ENCODE measurements around the gene AP2M1.

The AP2M1 gene

GRCh38 chr3:184189421-184189820, 14.8 kb downstream of the AP2M1 start:
- Histone ChIP-seq H3K9me3 (ENCODE audit: control insufficient read depth, insufficient read depth, low read length) (no peaks in the 10 kb centered on the region), H3K36me3 (ENCODE audit: control insufficient read depth, insufficient read depth, low read length) (peaks cover 31% of the 10 kb centered on the region), H3K27me3 (ENCODE audit: control insufficient read depth, insufficient read depth, low read length) (no peaks in the 10 kb centered on the region), H3K4me1 (ENCODE audit: control insufficient read depth, insufficient read depth, low read length) (no peaks in the 10 kb centered on the region), H3K27ac (ENCODE audit: low read length) (no peak overlapping the region), H3K4me3 (ENCODE audit: low read length) (no peak overlapping the region)
- WGBS (ENCODE audit: insufficient coverage, insufficient read length) = no CpG with 5 or more reads among the region's 13 CpGs
- DNase-seq (ENCODE audit: low read depth, low spot score) = no peak

GRCh38 chr3:184192889-184193288, 18.2 kb downstream of the AP2M1 start:
- H3K4me3 ChIP-seq (ENCODE audit: low read length) = no peak overlapping the region
- H3K4me1 ChIP-seq (ENCODE audit: control insufficient read depth, insufficient read depth, low read length) = no peaks in the 10 kb centered on the region
- no peaks in the 10 kb centered on the region for H3K27me3 ChIP-seq (ENCODE audit: control insufficient read depth, insufficient read depth, low read length)
- WGBS (ENCODE audit: insufficient coverage, insufficient read length) = no CpG with 5 or more reads among the region's 10 CpGs
- H3K27ac ChIP-seq (ENCODE audit: low read length) = no peak overlapping the region
- H3K9me3 ChIP-seq (ENCODE audit: control insufficient read depth, insufficient read depth, low read length) = no peaks in the 10 kb centered on the region
- H3K36me3 ChIP-seq (ENCODE audit: control insufficient read depth, insufficient read depth, low read length) = peaks cover 31% of the 10 kb centered on the region
- no peak for DNase-seq (ENCODE audit: low read depth, low spot score)

- Histone ChIP-seq H3K4me3 (ENCODE audit: low read length) (no peak overlapping the region), H3K27ac (ENCODE audit: low read length) (no peak overlapping the region), H3K36me3 (ENCODE audit: control insufficient read depth, insufficient read depth, low read length) (peaks cover 28% of the 10 kb centered on the region), H3K27me3 (ENCODE audit: control insufficient read depth, insufficient read depth, low read length) (no peaks in the 10 kb centered on the region), H3K4me1 (ENCODE audit: control insufficient read depth, insufficient read depth, low read length) (no peaks in the 10 kb centered on the region), H3K9me3 (ENCODE audit: control insufficient read depth, insufficient read depth, low read length) (no peaks in the 10 kb centered on the region)
- DNase-seq (ENCODE audit: low read depth, low spot score) = no peak
- no CpG with 5 or more reads among the region's 9 CpGs for WGBS (ENCODE audit: insufficient coverage, insufficient read length)
Measured at GRCh38 chr3:184193991-184194539, 19.4 kb downstream of the AP2M1 start.

DNA sequence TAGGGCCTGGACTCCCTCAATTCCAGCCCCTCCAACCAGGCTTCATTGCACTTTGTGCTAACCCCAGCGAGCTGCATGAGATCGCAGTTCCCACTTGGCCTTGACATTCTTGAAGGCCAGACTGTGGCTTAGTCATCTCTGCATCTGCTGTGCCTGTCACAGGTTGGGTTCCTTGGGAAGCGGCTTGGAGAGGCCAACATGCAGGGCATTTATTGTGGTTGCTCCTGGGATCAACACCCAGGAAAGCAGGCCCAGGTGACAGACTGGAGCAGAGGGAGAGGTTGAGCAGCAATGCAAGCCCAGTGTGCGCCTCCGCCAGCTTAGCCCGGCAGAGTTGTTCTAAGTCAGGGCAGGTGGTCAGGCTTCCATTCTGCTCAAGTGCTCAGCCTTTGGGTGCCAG, 21.9 kb downstream of the AP2M1 start:
- H3K9me3 ChIP-seq (ENCODE audit: control insufficient read depth, insufficient read depth, low read length) = no peaks in the 10 kb centered on the region
- no peak for DNase-seq (ENCODE audit: low read depth, low spot score)
- no peaks in the 10 kb centered on the region for H3K27me3 ChIP-seq (ENCODE audit: control insufficient read depth, insufficient read depth, low read length)
- no peaks in the 10 kb centered on the region for H3K4me1 ChIP-seq (ENCODE audit: control insufficient read depth, insufficient read depth, low read length)
- H3K4me3 ChIP-seq (ENCODE audit: low read length) = no peak overlapping the region
- no peak overlapping the region for H3K27ac ChIP-seq (ENCODE audit: low read length)
- WGBS (ENCODE audit: insufficient coverage, insufficient read length) = no CpG with 5 or more reads among the region's 6 CpGs
- peaks cover 17% of the 10 kb centered on the region for H3K36me3 ChIP-seq (ENCODE audit: control insufficient read depth, insufficient read depth, low read length)

DNA sequence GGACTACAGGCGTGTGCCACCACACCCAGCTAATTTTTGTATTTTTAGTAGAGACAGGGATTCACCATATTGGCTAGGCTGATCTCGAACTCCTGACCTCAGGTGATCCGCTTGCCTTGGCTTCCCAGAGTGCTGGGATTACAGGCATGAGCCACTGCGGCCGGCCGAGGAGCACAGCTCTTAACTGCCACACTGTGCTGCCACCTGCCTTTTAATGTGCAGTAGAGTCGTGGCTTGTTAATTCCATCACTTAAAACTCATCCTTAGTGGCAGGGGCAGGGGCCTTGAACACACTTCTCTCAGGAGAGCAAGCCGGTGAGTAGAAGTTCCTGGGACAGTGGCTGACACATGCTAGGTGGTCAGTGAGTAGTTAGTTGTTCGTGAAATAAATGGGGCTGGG, 23.9 kb downstream of the AP2M1 start:
- Histone ChIP-seq H3K27me3 (ENCODE audit: control insufficient read depth, insufficient read depth, low read length) (no peaks in the 10 kb centered on the region), H3K4me1 (ENCODE audit: control insufficient read depth, insufficient read depth, low read length) (no peaks in the 10 kb centered on the region), H3K9me3 (ENCODE audit: control insufficient read depth, insufficient read depth, low read length) (no peaks in the 10 kb centered on the region), H3K4me3 (ENCODE audit: low read length) (no peak overlapping the region), H3K27ac (ENCODE audit: low read length) (no peak overlapping the region), H3K36me3 (ENCODE audit: control insufficient read depth, insufficient read depth, low read length) (peaks cover 5% of the 10 kb centered on the region)
- WGBS (ENCODE audit: insufficient coverage, insufficient read length) = no CpG with 5 or more reads among the region's 9 CpGs
- DNase-seq (ENCODE audit: low read depth, low spot score) = no peak

GRCh38 chr3:184200825-184201224, 26.2 kb downstream of the AP2M1 start:
- no peaks in the 10 kb centered on the region for H3K9me3 ChIP-seq (ENCODE audit: control insufficient read depth, insufficient read depth, low read length)
- no peak for DNase-seq (ENCODE audit: low read depth, low spot score)
- H3K27ac ChIP-seq (ENCODE audit: low read length) = no peak overlapping the region
- H3K27me3 ChIP-seq (ENCODE audit: control insufficient read depth, insufficient read depth, low read length) = no peaks in the 10 kb centered on the region
- H3K4me1 ChIP-seq (ENCODE audit: control insufficient read depth, insufficient read depth, low read length) = no peaks in the 10 kb centered on the region
- H3K4me3 ChIP-seq (ENCODE audit: low read length) = no peak overlapping the region
- H3K36me3 ChIP-seq (ENCODE audit: control insufficient read depth, insufficient read depth, low read length) = no peaks in the 10 kb centered on the region

DNA sequence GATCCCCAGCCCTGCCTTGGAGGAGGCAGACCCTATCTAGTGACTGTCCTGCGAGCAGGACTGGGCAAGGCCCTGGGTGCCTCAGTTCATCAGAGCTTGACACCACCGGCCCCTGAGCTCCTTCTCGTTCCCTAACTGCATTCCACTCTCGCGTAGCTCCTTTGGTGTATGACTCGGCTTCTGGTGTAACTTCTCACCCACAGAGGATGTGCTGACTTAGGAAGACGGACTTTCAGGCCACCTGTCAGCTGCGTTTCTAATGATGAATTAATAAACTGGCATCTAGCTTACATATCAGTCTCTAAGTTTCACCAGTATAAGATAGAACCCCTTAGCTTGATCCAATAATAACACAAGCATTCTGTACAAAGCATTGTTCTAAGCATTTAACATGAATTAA, 28.9 kb downstream of the AP2M1 start:
- no peak for DNase-seq (ENCODE audit: low read depth, low spot score)
- WGBS (ENCODE audit: insufficient coverage, insufficient read length) = no CpG with 5 or more reads among the region's 8 CpGs
- H3K4me1 ChIP-seq (ENCODE audit: control insufficient read depth, insufficient read depth, low read length) = no peaks in the 10 kb centered on the region
- H3K9me3 ChIP-seq (ENCODE audit: control insufficient read depth, insufficient read depth, low read length) = no peaks in the 10 kb centered on the region
- no peaks in the 10 kb centered on the region for H3K27me3 ChIP-seq (ENCODE audit: control insufficient read depth, insufficient read depth, low read length)
- no peak overlapping the region for H3K27ac ChIP-seq (ENCODE audit: low read length)
- H3K36me3 ChIP-seq (ENCODE audit: control insufficient read depth, insufficient read depth, low read length) = no peaks in the 10 kb centered on the region
- no peak overlapping the region for H3K4me3 ChIP-seq (ENCODE audit: low read length)

DNA sequence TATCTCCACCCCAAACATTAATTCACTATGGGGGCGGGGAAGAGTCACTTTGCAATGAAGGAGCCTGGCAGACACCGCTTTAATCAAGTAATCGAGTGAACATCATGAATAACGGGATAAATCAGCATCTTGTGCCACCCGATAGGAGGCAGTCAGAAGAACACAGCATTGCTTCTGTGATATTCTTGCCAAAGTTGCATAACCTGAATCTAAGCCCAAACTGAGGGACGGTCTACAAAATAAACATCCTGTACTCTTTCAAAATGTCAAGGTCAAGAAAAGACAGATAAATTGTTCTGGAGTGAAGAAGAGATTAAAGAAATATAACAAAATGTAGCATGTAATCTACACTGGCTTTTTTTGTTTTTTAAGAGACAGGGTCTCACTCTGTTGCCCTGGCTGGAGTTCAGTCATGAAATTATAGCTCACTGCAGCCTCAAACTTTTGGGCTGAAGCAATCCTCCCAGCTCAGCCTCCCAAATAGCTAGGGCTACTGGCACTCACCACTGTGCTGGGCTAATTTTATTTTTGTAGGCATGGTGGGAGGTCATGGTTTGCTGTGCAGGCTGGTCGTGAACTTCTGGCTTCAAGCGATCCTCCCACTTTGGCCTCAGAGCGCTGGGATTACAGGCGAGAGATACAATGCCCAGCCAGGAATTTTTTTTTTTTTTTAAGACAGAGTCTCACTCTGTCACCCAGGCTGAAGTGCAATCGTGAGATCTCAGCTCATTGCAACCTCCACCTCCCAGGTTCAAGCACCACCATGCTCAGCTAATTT, 34.7 kb downstream of the AP2M1 start:
- WGBS (ENCODE audit: insufficient coverage, insufficient read length) = no CpG with 5 or more reads among the region's 11 CpGs
- H3K27ac ChIP-seq (ENCODE audit: low read length) = no peak overlapping the region
- H3K9me3 ChIP-seq (ENCODE audit: control insufficient read depth, insufficient read depth, low read length) = no peaks in the 10 kb centered on the region
- H3K4me3 ChIP-seq (ENCODE audit: low read length) = no peak overlapping the region
- H3K27me3 ChIP-seq (ENCODE audit: control insufficient read depth, insufficient read depth, low read length) = no peaks in the 10 kb centered on the region
- no peak for DNase-seq (ENCODE audit: low read depth, low spot score)
- H3K36me3 ChIP-seq (ENCODE audit: control insufficient read depth, insufficient read depth, low read length) = no peaks in the 10 kb centered on the region
- H3K4me1 ChIP-seq (ENCODE audit: control insufficient read depth, insufficient read depth, low read length) = no peaks in the 10 kb centered on the region

GRCh38 chr3:184211297-184211696, 36.6 kb downstream of the AP2M1 start:
- Histone ChIP-seq H3K4me3 (ENCODE audit: low read length) (no peak overlapping the region), H3K27me3 (ENCODE audit: control insufficient read depth, insufficient read depth, low read length) (no peaks in the 10 kb centered on the region), H3K9me3 (ENCODE audit: control insufficient read depth, insufficient read depth, low read length) (no peaks in the 10 kb centered on the region), H3K36me3 (ENCODE audit: control insufficient read depth, insufficient read depth, low read length) (no peaks in the 10 kb centered on the region), H3K4me1 (ENCODE audit: control insufficient read depth, insufficient read depth, low read length) (no peaks in the 10 kb centered on the region), H3K27ac (ENCODE audit: low read length) (no peak overlapping the region)
- WGBS (ENCODE audit: insufficient coverage, insufficient read length) = no CpG with 5 or more reads among the region's 5 CpGs
- no peak for DNase-seq (ENCODE audit: low read depth, low spot score)

DNA sequence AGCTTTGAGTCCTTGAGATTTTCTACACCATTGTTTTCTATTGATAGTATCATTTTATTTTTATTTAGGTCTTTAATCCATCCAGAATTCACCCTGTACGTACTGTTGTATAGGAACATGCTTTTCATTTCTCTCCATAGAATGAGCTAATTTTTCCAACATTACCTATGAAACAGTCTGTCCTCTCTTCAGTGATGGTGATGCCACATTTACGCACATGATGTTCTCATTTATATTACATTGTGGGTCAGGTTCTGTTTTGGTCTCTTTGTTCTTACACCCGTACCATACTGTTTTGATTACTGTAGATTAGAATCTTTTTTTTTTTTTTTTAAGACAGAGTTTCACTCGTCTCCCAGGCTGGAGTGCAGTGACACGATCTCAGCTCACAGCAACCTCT, 37.1 kb downstream of the AP2M1 start:
- H3K27me3 ChIP-seq (ENCODE audit: control insufficient read depth, insufficient read depth, low read length) = no peaks in the 10 kb centered on the region
- H3K36me3 ChIP-seq (ENCODE audit: control insufficient read depth, insufficient read depth, low read length) = no peaks in the 10 kb centered on the region
- no CpG with 5 or more reads among the region's 5 CpGs for WGBS (ENCODE audit: insufficient coverage, insufficient read length)
- H3K4me1 ChIP-seq (ENCODE audit: control insufficient read depth, insufficient read depth, low read length) = no peaks in the 10 kb centered on the region
- no peak for DNase-seq (ENCODE audit: low read depth, low spot score)
- H3K27ac ChIP-seq (ENCODE audit: low read length) = no peak overlapping the region
- H3K4me3 ChIP-seq (ENCODE audit: low read length) = no peak overlapping the region
- no peaks in the 10 kb centered on the region for H3K9me3 ChIP-seq (ENCODE audit: control insufficient read depth, insufficient read depth, low read length)

DNA sequence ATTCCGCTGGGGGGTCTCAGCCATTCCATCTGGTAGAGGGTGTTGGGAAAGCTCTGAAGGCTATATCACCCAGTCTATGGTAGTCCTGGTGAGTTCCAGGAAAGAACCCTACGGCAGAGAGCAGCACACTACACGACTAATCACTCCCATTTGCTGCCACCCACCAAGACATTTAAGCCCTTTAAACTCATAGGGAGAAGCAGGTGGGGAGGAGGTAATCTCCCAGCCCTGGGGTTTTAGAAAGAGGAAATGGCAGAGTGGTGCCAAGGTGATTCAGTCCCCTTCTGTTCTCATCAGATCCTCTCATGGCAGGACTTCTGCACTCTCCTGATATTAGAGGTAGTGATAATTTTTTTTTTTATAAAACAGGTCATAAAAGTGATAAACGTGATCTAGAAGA, 44.2 kb downstream of the AP2M1 start:
- WGBS (ENCODE audit: insufficient coverage, insufficient read length) = no CpG with 5 or more reads among the region's 4 CpGs
- Histone ChIP-seq H3K9me3 (ENCODE audit: control insufficient read depth, insufficient read depth, low read length) (no peaks in the 10 kb centered on the region), H3K27ac (ENCODE audit: low read length) (no peak overlapping the region), H3K4me3 (ENCODE audit: low read length) (no peak overlapping the region), H3K36me3 (ENCODE audit: control insufficient read depth, insufficient read depth, low read length) (no peaks in the 10 kb centered on the region), H3K27me3 (ENCODE audit: control insufficient read depth, insufficient read depth, low read length) (no peaks in the 10 kb centered on the region), H3K4me1 (ENCODE audit: control insufficient read depth, insufficient read depth, low read length) (no peaks in the 10 kb centered on the region)
- no peak for DNase-seq (ENCODE audit: low read depth, low spot score)
